Mesenchymal stem cell (in vitro differentiated cells and primary cell): ENCODE measurements around the gene KRTAP4-6.
"Not testable (repeated sequence)": the region's sequence is repeated elsewhere in the genome, so short reads cannot be mapped to it uniquely, and the experiment has no call there.

Source experiments
- DNase-seq: peaks from one replicate; pipeline ENCODE4 v3.0.0-alpha.2; 2013
- H2AFZ ChIP-seq: one replicate; pipeline ENCODE4 v1.6.1; 2013; ENCODE audit warnings: low read depth, mild to moderate bottlenecking, control low read depth, inconsistent platforms, low read length, moderate library complexity
- H2AK5ac ChIP-seq: 2 replicates; pipeline ENCODE4 v1.6.1; 2013; ENCODE audit warnings: low read length, moderate library complexity, mild to moderate bottlenecking, inconsistent platforms; ENCODE audit not compliant: severe bottlenecking
- H2BK120ac ChIP-seq: one replicate; pipeline ENCODE4 v1.6.1; 2013; ENCODE audit warnings: low read depth, mild to moderate bottlenecking, inconsistent platforms, low read length, moderate library complexity
- H2BK12ac ChIP-seq, 2 experiments: one replicate each; pipeline ENCODE4 v1.6.1; 2013; ENCODE audit warnings: inconsistent platforms in 2 of 2, low read length in 2 of 2, mild to moderate bottlenecking in 2 of 2, moderate library complexity in 2 of 2, control low read depth in 1 of 2
- H2BK15ac ChIP-seq: one replicate; pipeline ENCODE4 v1.6.1; 2013; ENCODE audit warnings: mild to moderate bottlenecking, low read depth, inconsistent platforms; ENCODE audit not compliant: poor library complexity, severe bottlenecking
- H2BK5ac ChIP-seq: 2 replicates; pipeline ENCODE4 v1.6.1; 2013; ENCODE audit warnings: low read depth, mild to moderate bottlenecking, low read length, control low read depth, inconsistent platforms; ENCODE audit not compliant: poor library complexity, severe bottlenecking
- H3K14ac ChIP-seq, 2 experiments: one replicate each; pipeline ENCODE4 v1.6.1; 2013; ENCODE audit warnings: inconsistent platforms in 2 of 2, low read length in 2 of 2, control low read depth in 1 of 2, mild to moderate bottlenecking in 1 of 2, moderate library complexity in 1 of 2
- H3K18ac ChIP-seq, 2 experiments: one replicate each; pipeline ENCODE4 v1.6.1; 2013; ENCODE audit warnings: inconsistent platforms in 2 of 2, low read length in 2 of 2, control low read depth in 1 of 2, low read depth in 1 of 2, mild to moderate bottlenecking in 1 of 2
- H3K23ac ChIP-seq, 2 experiments: one replicate each; pipeline ENCODE4 v1.6.1; 2013; ENCODE audit warnings: inconsistent platforms in 2 of 2, low read length in 2 of 2, mild to moderate bottlenecking in 2 of 2, moderate library complexity in 2 of 2, control low read depth in 1 of 2
- H3K27ac ChIP-seq: 2 replicates; pipeline ENCODE4 v1.5.1; 2013; ENCODE audit warnings: mild to moderate bottlenecking, moderate library complexity, low read length, control low read depth, inconsistent platforms; ENCODE audit not compliant: poor library complexity, severe bottlenecking
- H3K27me3 ChIP-seq, 2 experiments: 2 replicates each; pipeline versions ENCODE4 v1.6.1 to v1.7.0; 2013; ENCODE audit warnings: low read length in 2 of 2, mild to moderate bottlenecking in 2 of 2, moderate library complexity in 2 of 2, control low read depth in 1 of 2, inconsistent platforms in 1 of 2; ENCODE audit not compliant: control insufficient read depth in 1 of 2, insufficient read depth in 1 of 2
- H3K36me3 ChIP-seq, 2 experiments: 2 replicates each; pipeline versions ENCODE4 v1.6.1 to v1.7.0; 2013; ENCODE audit warnings: low read length in 2 of 2, control low read depth in 1 of 2, inconsistent platforms in 1 of 2, low read depth in 1 of 2, mild to moderate bottlenecking in 1 of 2; ENCODE audit not compliant: insufficient read depth in 2 of 2, control insufficient read depth in 1 of 2
- H3K4ac ChIP-seq, 2 experiments: one replicate each; pipeline ENCODE4 v1.6.1; 2013; ENCODE audit warnings: inconsistent platforms in 2 of 2, low read length in 2 of 2, mild to moderate bottlenecking in 2 of 2, moderate library complexity in 2 of 2, control low read depth in 1 of 2, low read depth in 1 of 2
- H3K4me1 ChIP-seq: 2 replicates; pipeline ENCODE4 v1.6.1; 2013; ENCODE audit warnings: low read depth, low read length, control low read depth; ENCODE audit not compliant: control insufficient read depth, insufficient read depth
- H3K4me2 ChIP-seq: 2 replicates; pipeline ENCODE4 v1.6.1; 2013; ENCODE audit warnings: low read length, mild to moderate bottlenecking, inconsistent platforms; ENCODE audit not compliant: poor library complexity, severe bottlenecking
- H3K4me3 ChIP-seq, 2 experiments: 2 replicates each; pipeline versions ENCODE4 v1.5.1 to v1.7.0; 2013; ENCODE audit warnings: low read length in 2 of 2, mild to moderate bottlenecking in 2 of 2, control low read depth in 1 of 2, low read depth in 1 of 2; ENCODE audit not compliant: insufficient read depth in 1 of 2
- H3K79me1 ChIP-seq: replicated peaks from 2 replicates; pipeline ENCODE4 v1.6.1; 2013; ENCODE audit warnings: mild to moderate bottlenecking, control low read depth, low read length, inconsistent platforms; ENCODE audit not compliant: poor library complexity, severe bottlenecking
- H3K9ac ChIP-seq: 2 replicates; pipeline ENCODE4 v1.7.0; 2013; ENCODE audit warnings: mild to moderate bottlenecking, low read length, moderate library complexity
- H3K9me3 ChIP-seq: 2 replicates; pipeline ENCODE4 v1.7.0; 2013; ENCODE audit warnings: mild to moderate bottlenecking, low read length; ENCODE audit not compliant: control insufficient read depth
- H4K8ac ChIP-seq: one replicate; pipeline ENCODE4 v1.6.1; 2013; ENCODE audit warnings: inconsistent platforms, mild to moderate bottlenecking, low read length, moderate library complexity
- H4K91ac ChIP-seq: one replicate; pipeline ENCODE4 v1.6.1; 2013; ENCODE audit warnings: mild to moderate bottlenecking, low read length, inconsistent platforms
- WGBS: methylation state at CpG from one replicate; pipeline ENCODE4 v1.1.7; 2013; ENCODE audit warnings: mixed read lengths; 5-methylcytosine and 5-hydroxymethylcytosine counted together

KRTAP4-6 gene

DNA sequence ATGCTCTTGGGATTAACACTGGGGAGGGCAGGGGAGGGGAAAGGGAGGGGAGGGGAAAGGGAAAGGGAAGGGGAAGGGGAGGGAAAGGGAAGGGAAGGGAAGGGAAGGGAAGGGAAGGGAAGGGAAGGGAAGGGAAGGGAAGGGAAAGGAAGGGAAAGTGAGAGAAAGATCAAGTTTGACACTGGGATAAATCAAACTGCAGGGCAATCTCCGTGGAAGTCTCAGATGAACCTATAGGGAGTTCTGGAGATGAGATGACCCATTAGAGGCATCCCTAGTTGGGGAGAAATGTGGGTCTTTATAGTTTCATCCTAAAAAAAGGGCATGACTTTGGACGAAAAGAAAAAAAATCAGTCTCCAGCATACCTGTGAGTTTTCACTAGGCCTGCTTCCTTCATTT lies 18.6 kb downstream of the KRTAP4-6 start:
- no peak for DNase-seq
- H2BK12ac ChIP-seq = no peak overlapping the region
- no peak overlapping the region for H2BK5ac ChIP-seq
- H3K9ac ChIP-seq = no peak overlapping the region
- H2BK120ac ChIP-seq = no peak overlapping the region
- H4K8ac ChIP-seq = no peak overlapping the region
- no peak overlapping the region for H3K4ac ChIP-seq
- H3K18ac ChIP-seq = no peak overlapping the region
- no peaks in the 10 kb centered on the region for H3K9me3 ChIP-seq
- no peak overlapping the region for H2AK5ac ChIP-seq
- no peak overlapping the region for H4K91ac ChIP-seq
- H3K14ac ChIP-seq = no peak overlapping the region
- H3K79me1 ChIP-seq = no peaks in the 10 kb centered on the region
- no peak overlapping the region for H3K4me2 ChIP-seq
- no peak overlapping the region for H3K27ac ChIP-seq
- H3K23ac ChIP-seq = no peak overlapping the region
- 67% methylated on average over 1 of the region's 2 CpGs for WGBS
- H2BK15ac ChIP-seq = no peak overlapping the region
- H3K4me3 ChIP-seq = no peak overlapping the region
- H3K4me1 ChIP-seq = peaks cover 7% of the 10 kb centered on the region
- H3K27me3 ChIP-seq = no peaks in the 10 kb centered on the region
- no peaks in the 10 kb centered on the region for H3K36me3 ChIP-seq
- no peak overlapping the region for H2AFZ ChIP-seq

DNA sequence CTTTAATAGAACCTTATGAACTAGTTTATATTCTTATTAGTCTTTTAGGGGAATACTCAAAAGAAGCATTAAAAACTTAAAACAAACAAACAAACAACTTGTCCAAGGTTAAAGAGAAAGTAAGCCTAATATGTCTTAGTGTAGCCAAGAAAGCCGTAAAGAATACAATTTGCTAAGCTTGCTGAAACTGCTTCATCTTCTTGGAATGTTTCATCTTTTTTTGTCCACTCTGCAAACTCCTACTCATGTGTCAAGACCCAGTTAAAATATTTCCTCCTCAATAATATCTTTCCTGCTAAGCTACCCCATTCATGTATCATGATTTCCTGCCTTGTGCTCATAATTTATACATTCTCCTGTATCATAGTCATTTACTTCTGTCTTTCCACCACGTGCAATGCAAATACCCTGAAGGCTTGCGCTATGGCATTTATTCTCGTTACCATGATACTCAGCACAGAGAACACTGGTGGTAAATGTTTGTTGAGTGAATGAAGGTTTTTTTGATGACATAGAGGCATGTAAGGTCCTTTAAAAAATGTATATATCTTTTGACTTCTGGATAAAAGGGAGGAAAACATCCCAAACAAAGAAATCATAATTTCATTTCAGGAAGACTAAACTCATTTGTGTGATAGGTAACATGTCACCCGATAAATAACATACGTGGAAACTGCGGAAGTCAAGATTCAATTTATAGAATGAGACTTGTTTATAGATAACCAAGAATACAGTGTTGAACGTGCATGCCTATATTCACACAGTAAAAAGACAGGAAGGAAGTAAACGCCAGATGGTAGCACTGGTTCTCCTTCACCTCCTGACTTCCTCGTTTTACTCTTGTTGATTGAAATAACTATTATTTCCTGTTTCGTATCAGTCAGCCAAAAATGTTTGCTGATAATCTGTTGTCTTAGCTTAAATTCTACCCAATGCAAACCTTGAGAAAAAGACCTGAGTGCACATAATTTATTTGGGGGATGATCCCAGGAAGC lies 20.4 kb downstream of the KRTAP4-6 start:
- not testable (repeated sequence) for H4K91ac ChIP-seq, H3K79me1 ChIP-seq, H2AFZ ChIP-seq, H3K27ac ChIP-seq, H3K18ac ChIP-seq, H3K4me1 ChIP-seq, H2BK5ac ChIP-seq, H2BK12ac ChIP-seq, H3K9ac ChIP-seq, H2BK120ac ChIP-seq, H4K8ac ChIP-seq, H3K9me3 ChIP-seq, H3K23ac ChIP-seq, H3K36me3 ChIP-seq, H3K4me3 ChIP-seq, H3K27me3 ChIP-seq, H2BK15ac ChIP-seq, H3K4ac ChIP-seq, H3K14ac ChIP-seq, H3K4me2 ChIP-seq
- WGBS = 60% methylated on average over 5 of the region's 11 CpGs
- peak; percentile 14 for DNase-seq
- H2AK5ac ChIP-seq = peak overlapping the region; percentile 56

DNA sequence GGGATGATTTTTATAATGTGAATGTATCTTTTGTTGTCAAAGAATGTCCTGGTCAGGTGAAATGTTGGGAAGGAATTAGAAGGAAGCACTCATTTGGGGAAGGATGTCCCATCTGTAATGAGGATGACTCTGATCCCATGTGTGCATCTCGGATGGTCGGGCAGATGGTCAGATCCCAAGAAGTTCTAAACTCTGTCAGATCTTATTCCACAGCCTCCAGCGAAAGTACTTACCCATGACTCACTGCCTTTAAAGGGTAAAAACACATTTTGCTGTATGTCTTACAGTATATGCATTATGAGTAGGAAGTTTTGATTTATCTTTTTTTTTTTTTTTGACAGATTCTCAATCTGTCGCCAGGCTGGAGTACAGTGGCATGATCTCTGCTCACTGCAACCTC lies 21.6 kb downstream of the KRTAP4-6 start:
- H3K4me2 ChIP-seq = no peak overlapping the region
- H3K14ac ChIP-seq = no peak overlapping the region
- H3K27ac ChIP-seq = no peak overlapping the region
- H2BK120ac ChIP-seq = no peak overlapping the region
- H3K18ac ChIP-seq = no peak overlapping the region
- H3K79me1 ChIP-seq = no peaks in the 10 kb centered on the region
- no peaks in the 10 kb centered on the region for H3K9me3 ChIP-seq
- no peaks in the 10 kb centered on the region for H3K27me3 ChIP-seq
- H3K4me1 ChIP-seq = peaks cover 7% of the 10 kb centered on the region
- H2AFZ ChIP-seq = no peak overlapping the region
- H2BK15ac ChIP-seq = no peak overlapping the region
- H2BK5ac ChIP-seq = no peak overlapping the region
- H3K4ac ChIP-seq = no peak overlapping the region
- no peak overlapping the region for H3K4me3 ChIP-seq
- DNase-seq = no peak
- no peak overlapping the region for H4K8ac ChIP-seq
- no peak overlapping the region for H4K91ac ChIP-seq
- H2AK5ac ChIP-seq = no peak overlapping the region
- no peak overlapping the region for H2BK12ac ChIP-seq
- 71% methylated on average over 3 of the region's 4 CpGs for WGBS
- no peak overlapping the region for H3K9ac ChIP-seq
- no peaks in the 10 kb centered on the region for H3K36me3 ChIP-seq
- no peak overlapping the region for H3K23ac ChIP-seq

DNA sequence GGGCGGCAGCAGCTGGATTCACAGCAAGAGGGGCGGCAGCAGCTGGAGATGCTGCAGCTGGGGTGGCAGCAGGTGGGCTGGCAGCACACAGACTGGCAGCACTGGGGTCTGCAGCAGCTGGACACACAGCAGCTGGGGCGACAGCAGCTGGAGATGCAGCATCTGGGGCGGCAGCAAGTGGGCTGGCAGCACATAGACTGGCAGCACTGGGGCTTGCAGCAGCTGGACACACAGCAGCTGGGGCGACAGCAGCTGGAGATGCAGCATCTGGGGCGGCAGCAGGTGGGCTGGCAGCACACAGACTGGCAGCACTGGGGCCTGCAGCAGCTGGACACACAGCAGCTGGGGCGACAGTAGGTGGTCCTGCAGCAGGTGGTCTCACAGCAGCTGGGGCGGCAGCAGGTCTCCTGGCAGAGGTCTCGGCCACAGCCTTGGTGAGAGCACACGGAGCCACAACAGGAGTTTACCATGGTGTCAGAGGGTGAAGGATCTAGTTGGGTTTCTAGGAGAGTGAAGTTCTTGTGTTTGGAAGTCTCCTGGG lies 22.4 kb downstream of the KRTAP4-6 start, which contains the start of gene KRTAP4-11:
TSS of gene KRTAP4-11 (minus strand) at position 528 of the 541 bp plus-strand sequence. CDS start at position 470, 58 bp downstream.
- not testable (repeated sequence) for H3K27me3 ChIP-seq, H4K8ac ChIP-seq, H3K27ac ChIP-seq, H3K9me3 ChIP-seq, H3K14ac ChIP-seq, H3K79me1 ChIP-seq, H3K9ac ChIP-seq, H2BK5ac ChIP-seq, H2BK120ac ChIP-seq, H3K23ac ChIP-seq, H3K18ac ChIP-seq, H3K4me3 ChIP-seq, H3K36me3 ChIP-seq, H3K4me1 ChIP-seq, H3K4ac ChIP-seq, DNase-seq, H4K91ac ChIP-seq, H2BK15ac ChIP-seq, H3K4me2 ChIP-seq, H2AFZ ChIP-seq, H2BK12ac ChIP-seq
- 82% methylated on average over 9 of the region's 10 CpGs for WGBS
- H2AK5ac ChIP-seq = peak within 1 kb of the TSS; percentile 69
